Adrenal gland (tissue), 12 donors: Measurements from ENCODE around the gene GH1. TPM values are rescaled to one million over a fixed set of nuclear protein-coding genes. Genes with fewer than 3 reads are reported as not detected.

Experiments
- DNase-seq, 7 donors: peaks; one replicate each; pipeline ENCODE4 v3.0.0-alpha.2; 2019 to 2020
- H3K27ac ChIP-seq, 5 donors: fragments of 200-600 bp; sonication (generic) in 4 of 5; 1 replicate in 3 of 5; 2 replicates in 2 of 5; pipeline versions ENCODE4 v1.5.1 to v1.8.0; 2016 to 2020; ENCODE audit warnings: mild to moderate bottlenecking in 1 of 5
- H3K27me3 ChIP-seq: fragments of 200-600 bp; 2 replicates; pipeline ENCODE4 v1.8.0; 2021
- H3K36me3 ChIP-seq, 2 donors: fragments of 200-600 bp; replicated peaks in 1 of 2; 1 replicate in 1 of 2; 2 replicates in 1 of 2; pipeline versions ENCODE4 v1.5.1 to v1.8.0; 2018 to 2022
- H3K4me1 ChIP-seq, 2 donors: fragments of 200-600 bp; replicated peaks in 1 of 2; 1 replicate in 1 of 2; 2 replicates in 1 of 2; pipeline versions ENCODE4 v1.5.1 to v1.8.0; 2018 to 2021
- H3K4me3 ChIP-seq, 4 donors: fragments of 200-600 bp; sonication (generic) in 3 of 4; one replicate each; pipeline ENCODE4 v1.5.1; 2016 to 2018
- H3K9me3 ChIP-seq, 3 donors: fragments of 200-600 bp; sonication (generic) in 1 of 3; replicated peaks in 1 of 3; 1 replicate in 2 of 3; 2 replicates in 1 of 3; pipeline versions ENCODE4 v1.5.1 to v1.8.0; 2016 to 2021
- CTCF ChIP-seq, 6 experiments: fragments of 450-650 bp in 4 of 6; fragments of 200-600 bp in 2 of 6; sonication (generic) in 1 of 6; IDR thresholded peaks; 1 replicate in 5 of 6; 2 replicates in 1 of 6; pipeline versions ENCODE4 v1.5.1 to v1.8.0; 2016 to 2021; ENCODE audit warnings: antibody characterized with exemption in 6 of 6, mild to moderate bottlenecking in 2 of 6, moderate library complexity in 1 of 6
- POLR2A ChIP-seq, 2 donors: fragments of 450-650 bp; IDR thresholded peaks; one replicate each; pipeline ENCODE4 v1.6.1; 2017; ENCODE audit warnings: antibody characterized with exemption in 2 of 2, mild to moderate bottlenecking in 2 of 2, moderate library complexity in 1 of 2
- WGBS, 4 donors: extraction: QIAGEN DNeasy Blood & Tissue Kit in 2 of 4; methylation state at CpG; one replicate each; pipeline versions ENCODE4 v1.1.5 to v1.1.7; 2013 to 2017; 5-methylcytosine and 5-hydroxymethylcytosine counted together
- intact Hi-C, 2 donors: fragments of 100-400 bp; cut with DNase I; formaldehyde crosslinking; loops; one replicate each; pipeline versions ENCODE4 v1.14.1 to v1.15.0; 2022 to 2023
- polyA plus RNA-seq, 3 donors: library from polyadenylated mRNA; stranded (reverse); fragments of 200-250 nt in 2 of 3; fragments of 350-450 nt in 1 of 3; fragmentation: Illumina TruSeq in 1 of 3; extraction: RNeasy Lipid Tissue Mini Kit (QIAGEN cat#74804) in 1 of 3; gene quantifications; one replicate each; pipeline ENCODE4 v1.2.3, GENCODE V29; 2013 to 2014
- total RNA-seq, 9 donors: library from RNA; depleted of rRNA in 4 of 9; stranded (reverse); fragments of >200 nt in 4 of 9; fragments of 120-200 nt in 1 of 9; fragmentation: NEBNext Ultra II Directional in 1 of 9; extraction: Animal tissue kit (Norgen Biotek cat#: 25700) in 1 of 9; gene quantifications; one replicate each; pipeline versions ENCODE4 v1.1.0 to v1.2.4, GENCODE V29; 2013 to 2023
- donor health status: healthy with polysubstance abuse.
- donor health status: Bipolar disorder and iron deficiency.
- donor health status: DM: yes; HTN: yes; CAD: no.
- donor health status: DM: no; HTN: no; CAD: no.
- donor health status: DM: no; HTN: no; CAD: no.
- donor health status: DM: yes; HTN: yes; CAD: no.

GH1 gene
- total and polyA plus RNA-seq, 12 donors: not detected

DNA sequence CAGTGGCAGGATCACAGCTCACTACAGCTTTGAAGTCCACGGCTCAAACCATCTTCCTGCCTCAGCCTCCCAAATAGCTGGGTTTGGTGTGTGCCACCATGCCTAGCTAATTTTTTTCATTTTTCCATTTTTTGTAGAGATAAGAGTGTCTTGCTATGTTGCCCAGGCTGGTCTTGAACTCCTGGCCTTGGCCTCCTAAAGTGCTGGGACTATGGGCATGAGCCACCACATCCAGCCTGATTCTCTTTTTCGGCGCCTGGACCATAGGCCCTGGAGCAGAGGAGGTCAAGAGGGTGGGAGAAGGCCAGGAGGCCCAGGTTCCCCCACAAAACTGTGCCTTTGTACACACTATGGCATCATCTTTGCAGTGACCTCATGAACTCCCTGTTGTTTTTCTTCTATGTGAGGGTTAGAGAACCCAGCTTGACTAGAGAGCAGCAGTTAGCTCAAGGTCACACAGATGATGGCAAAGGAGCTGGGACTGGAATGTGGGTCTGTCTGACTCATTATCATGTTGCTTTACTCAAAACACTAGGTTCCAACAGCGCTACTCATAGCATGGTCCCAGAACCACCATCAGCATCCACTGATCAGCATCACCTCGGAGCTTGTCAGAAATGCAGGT, 37.8 kb upstream of the GH1 start:
- no peaks in the 10 kb centered on the region for H3K9me3 ChIP-seq
- H3K27me3 ChIP-seq: no peaks in the 10 kb centered on the region
- intact Hi-C loops: no loop called here
- TF ChIP-seq POLR2A (IDR thresholded peaks at IDR 0.05) (no peak), CTCF (IDR thresholded peaks at IDR 0.05) (no peak)
- H3K27ac ChIP-seq: peak overlapping the region in 1 of 5 donors; percentile 61
- WGBS, 4 donors: 76 to 85% (median 83%) methylated on average over 5 of the region's 5 CpGs
- DNase-seq: peak in 6 of 7 donors; percentile 61 to 78 (median 72)
- H3K4me3 ChIP-seq: no peak overlapping the region
- H3K36me3 ChIP-seq: no peaks in the 10 kb centered on the region
- H3K4me1 ChIP-seq: peaks cover 0 to 5% of the 10 kb centered on the region in 2 donors

GRCh38 chr17:63955791-63956190, 37.2 kb upstream of the GH1 start:
- H3K27ac ChIP-seq: no peak overlapping the region
- no peak overlapping the region for H3K4me3 ChIP-seq
- 74 to 100% (median 80%) methylated on average over 2 to 4 of the region's 4 CpGs for WGBS, 4 donors
- H3K9me3 ChIP-seq: no peaks in the 10 kb centered on the region
- no peak for TF ChIP-seq POLR2A (IDR thresholded peaks at IDR 0.05)
- H3K27me3 ChIP-seq: no peaks in the 10 kb centered on the region
- H3K36me3 ChIP-seq: no peaks in the 10 kb centered on the region
- H3K4me1 ChIP-seq: peaks cover 0 to 5% of the 10 kb centered on the region in 2 donors
- intact Hi-C loops: no loop called here
- no peak for DNase-seq

- TF ChIP-seq CTCF (IDR thresholded peaks at IDR 0.05): no peak
- TF ChIP-seq POLR2A (IDR thresholded peaks at IDR 0.05): no peak
Measured at GRCh38 chr17:63955232-63955631, 36.6 kb upstream of the GH1 start.

GRCh38 chr17:63954402-63955063, 35.9 kb upstream of the GH1 start:
- TF ChIP-seq POLR2A (IDR thresholded peaks at IDR 0.05) (no peak), CTCF (IDR thresholded peaks at IDR 0.05) (no peak)
- intact Hi-C loops: no loop called here

More at GRCh38 chr17:63955232-63955631, 36.6 kb upstream of the GH1 start:
- Histone ChIP-seq H3K9me3 (no peaks in the 10 kb centered on the region), H3K27me3 (no peaks in the 10 kb centered on the region), H3K36me3 (no peaks in the 10 kb centered on the region), H3K27ac (no peak overlapping the region), H3K4me3 (no peak overlapping the region), H3K4me1 (peaks cover 0 to 5% of the 10 kb centered on the region in 2 donors)
- 83 to 86% (median 86%) methylated on average over 11 of the region's 11 CpGs for WGBS, 4 donors
- no peak for DNase-seq
- intact Hi-C loops: no loop called here

More at GRCh38 chr17:63954402-63955063, 35.9 kb upstream of the GH1 start:
- 61 to 74% (median 64%) methylated on average over 9 to 11 of the region's 11 CpGs for WGBS, 4 donors
- no peaks in the 10 kb centered on the region for H3K9me3 ChIP-seq
- H3K27me3 ChIP-seq: no peaks in the 10 kb centered on the region
- H3K36me3 ChIP-seq: no peaks in the 10 kb centered on the region
- H3K4me1 ChIP-seq: peaks cover 0 to 5% of the 10 kb centered on the region in 2 donors
- H3K4me3 ChIP-seq: no peak overlapping the region
- DNase-seq: no peak
- no peak overlapping the region for H3K27ac ChIP-seq
